T-helper 1 cell treated with Interleukin-12 subunit alpha and Interleukin-12 subunit beta and Interleukin-4 antibody, amounts not matched to agents 30 ng/mL and 1 ng/mL, for 36 hours (primary cell): Measurements from ENCODE around the gene KCTD14. TPM values are rescaled to one million over a fixed set of nuclear protein-coding genes. Genes with fewer than 3 reads are reported as not detected.
"Not testable (repeated sequence)": the region's sequence is repeated elsewhere in the genome, so short reads cannot be mapped to it uniquely, and the experiment has no call there.

ENCODE experiments used
- intact Hi-C: fragments of 100-400 bp; cut with micrococcal nuclease; formaldehyde crosslinking; loops from one replicate; pipeline ENCODE4 v1.15.1; 2024
- total RNA-seq: library from RNA; stranded (reverse); gene quantifications from 2 replicates; pipeline ENCODE4 v1.2.3, GENCODE V29; 2022

KCTD14 gene
- total RNA-seq, 1 donor from 2014 or later: 0.49 TPM

DNA sequence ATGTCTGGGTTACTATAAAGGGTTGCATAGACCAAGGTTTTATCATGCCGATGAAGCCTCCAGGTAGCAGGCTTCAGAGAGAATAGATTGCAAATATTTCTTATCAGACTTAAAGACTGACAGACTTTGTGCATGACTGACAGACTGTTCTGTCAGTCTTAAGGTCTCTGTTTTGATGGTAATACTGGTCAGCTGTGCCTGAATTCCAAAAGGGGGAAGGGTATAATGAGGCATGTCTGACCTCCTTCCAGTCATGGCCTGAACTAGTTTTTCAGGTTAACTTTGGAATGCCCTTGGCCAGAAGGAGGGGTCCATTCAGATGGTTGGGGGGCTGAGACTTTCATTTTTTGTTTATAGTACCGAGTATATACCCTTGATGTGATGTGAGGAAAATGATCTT lies 4.7 kb upstream of the KCTD14 start:
- intact Hi-C loops: no loop called here

DNA sequence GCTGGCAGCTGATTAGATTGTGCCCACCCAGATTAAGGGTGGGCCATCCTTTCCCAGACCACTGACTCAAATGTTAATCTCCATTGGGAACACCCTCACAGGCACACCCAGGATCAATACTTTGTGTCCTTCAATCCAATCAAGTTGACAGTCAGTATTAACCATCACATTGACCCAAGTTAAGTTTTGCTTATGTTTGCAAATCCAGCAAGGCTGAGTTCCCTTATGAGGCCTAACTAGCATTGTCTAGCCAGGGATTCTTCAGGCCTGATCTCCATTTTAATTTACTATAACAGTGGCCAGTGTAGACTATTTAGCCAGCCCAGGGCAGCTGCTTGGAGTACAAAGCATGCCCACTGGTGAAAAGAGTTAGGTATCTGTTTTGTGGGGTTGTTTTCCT lies 2.3 kb upstream of the KCTD14 start:
- intact Hi-C loops: no loop called here

DNA sequence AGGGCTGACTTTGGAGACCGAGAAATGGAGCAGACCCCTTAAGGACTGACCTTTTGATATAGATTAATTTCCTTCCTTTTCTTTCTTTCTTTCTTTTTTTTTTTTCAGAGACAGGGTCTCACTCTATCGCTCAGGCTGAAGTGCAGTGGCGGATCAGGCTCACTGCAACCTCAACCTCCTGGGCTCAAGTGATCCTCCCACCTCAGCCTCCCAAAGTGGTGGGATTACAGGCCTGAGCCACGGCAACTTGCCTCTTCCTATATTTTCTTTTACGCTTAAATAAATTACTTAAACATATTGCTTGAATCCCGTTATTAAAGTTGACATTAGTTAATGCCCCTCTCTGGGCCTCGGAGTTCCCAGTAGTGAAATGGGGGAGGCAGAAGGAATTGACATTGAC lies 350 bp upstream of the KCTD14 start:
- intact Hi-C loops: no loop called here

DNA sequence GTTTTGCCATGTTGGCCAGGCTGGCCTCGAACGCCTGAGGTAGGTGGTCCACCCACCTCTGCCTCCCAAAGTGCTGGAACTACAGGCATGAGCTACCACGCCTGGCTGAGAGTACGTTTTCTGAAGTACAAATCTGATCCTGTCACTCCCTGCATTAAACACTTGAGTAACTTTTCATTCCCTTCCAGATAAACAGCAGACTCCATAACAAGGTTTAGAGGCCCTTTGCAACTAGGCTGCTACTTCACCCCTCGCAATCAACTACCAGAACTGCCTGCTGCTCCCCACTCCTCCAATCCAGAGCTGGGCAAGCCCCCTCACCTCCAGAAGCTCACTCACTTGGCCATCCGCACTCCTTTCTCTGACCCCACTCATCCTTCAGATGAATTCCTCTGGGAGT lies 1.5 kb downstream of the KCTD14 start:
- intact Hi-C loops: no loop called here

DNA sequence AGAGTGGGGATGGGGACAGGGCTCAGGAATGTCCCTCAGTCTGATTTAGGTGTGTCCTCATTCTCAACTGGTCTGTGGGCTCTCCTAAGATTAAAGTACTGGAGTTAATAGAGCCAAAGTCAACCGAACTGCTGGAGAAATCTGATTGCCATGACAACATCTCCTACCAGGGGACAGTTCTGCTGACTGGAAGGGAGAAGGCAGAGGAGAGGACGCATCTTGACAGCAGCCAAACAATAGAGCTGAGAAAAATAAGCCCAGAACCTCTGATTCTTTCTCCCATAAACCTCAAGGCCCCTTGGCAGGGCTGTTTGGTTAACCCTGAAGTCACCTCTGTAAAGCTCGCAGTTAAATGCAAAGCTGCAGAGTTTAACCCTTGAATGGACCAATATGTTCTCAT lies 2.8 kb downstream of the KCTD14 start:
- intact Hi-C loops: no loop called here

DNA sequence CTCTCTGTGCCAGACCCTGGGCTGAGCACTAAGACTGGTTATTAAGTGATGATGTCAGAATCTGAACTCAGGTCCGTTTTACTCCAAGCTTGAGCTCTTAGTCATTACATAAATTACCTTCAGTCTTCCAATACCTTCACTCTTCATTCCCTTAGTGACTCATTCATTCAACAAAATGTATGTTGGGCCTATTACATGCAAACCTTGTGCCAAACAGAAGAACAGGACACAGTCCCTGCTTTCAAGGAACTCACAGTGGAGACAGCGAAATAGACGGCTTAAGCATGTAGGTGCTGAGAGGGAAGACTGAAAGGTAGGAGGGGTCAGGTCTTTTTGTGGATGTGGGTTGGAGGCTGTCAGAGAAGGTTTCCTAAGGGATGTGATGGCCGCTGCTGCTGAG lies 3.3 kb downstream of the KCTD14 start:
- intact Hi-C loops: no loop called here

DNA sequence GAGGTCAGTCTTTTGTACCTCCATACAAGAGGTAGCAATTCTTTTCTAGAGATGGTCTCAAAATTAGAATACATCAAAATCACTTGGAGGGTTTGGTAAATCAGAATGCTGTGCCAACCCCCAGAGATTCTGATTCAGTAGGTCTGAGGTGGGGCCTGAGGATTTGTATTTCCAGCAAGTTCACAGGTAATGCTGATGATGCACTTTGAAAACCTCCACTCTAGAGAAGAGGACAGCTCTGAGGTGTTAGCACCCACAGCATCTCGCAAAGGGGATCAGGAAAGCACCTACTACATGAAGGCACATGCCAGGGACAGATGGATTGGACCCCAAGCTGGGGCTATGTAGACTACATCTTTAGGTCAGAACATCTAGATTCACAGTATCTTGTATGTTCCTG lies 7.2 kb downstream of the KCTD14 start:
- intact Hi-C loops: no loop called here

DNA sequence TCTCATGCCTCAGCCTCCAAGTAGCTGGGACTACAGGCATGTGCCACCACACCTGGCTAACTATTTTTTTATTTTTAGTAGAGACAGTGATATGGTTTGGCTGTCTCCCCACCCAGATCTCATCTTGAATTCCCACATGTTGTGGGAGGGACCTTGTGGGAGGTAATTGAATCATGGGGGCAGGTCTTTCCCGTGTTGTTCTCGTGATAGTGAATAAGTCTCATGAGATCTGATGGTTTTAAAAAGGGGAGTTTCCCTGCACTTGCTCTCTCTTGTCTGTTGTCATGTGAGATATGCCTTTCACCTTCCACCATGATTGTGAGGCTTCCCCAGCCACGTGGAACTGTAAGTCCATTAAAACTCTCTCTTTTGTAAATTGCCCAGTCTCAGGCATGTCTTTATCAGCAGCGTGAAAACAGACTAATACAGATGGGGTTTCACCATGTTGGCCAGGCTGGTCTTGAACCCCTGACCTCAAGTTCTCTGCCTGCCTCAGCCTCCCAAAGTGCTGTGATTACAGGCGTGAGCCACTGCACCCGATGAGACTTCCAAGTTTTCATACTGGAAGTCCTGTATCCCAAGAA lies 8.0 kb downstream of the KCTD14 start:
- intact Hi-C loops: not testable (repeated sequence)

DNA sequence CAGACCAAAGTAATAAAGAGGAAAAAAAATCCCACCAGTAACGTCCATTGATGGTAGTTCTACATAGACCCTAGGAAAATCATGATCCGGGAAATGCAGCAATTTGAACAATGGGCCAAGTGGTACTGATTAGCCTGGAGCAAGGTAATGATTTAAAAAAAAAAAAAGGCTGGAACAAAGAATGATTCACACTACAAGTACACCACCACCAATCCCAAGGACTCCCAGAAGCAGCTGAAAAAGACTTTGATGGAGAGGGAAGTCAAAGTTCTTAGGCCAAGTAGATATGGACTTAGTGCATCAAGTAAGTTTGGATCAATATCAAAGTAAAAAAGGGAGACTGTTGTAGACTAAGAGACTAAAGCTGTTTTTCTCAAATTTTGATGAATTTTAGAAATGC lies 11.8 kb downstream of the KCTD14 start:
- intact Hi-C loops: no loop called here

DNA sequence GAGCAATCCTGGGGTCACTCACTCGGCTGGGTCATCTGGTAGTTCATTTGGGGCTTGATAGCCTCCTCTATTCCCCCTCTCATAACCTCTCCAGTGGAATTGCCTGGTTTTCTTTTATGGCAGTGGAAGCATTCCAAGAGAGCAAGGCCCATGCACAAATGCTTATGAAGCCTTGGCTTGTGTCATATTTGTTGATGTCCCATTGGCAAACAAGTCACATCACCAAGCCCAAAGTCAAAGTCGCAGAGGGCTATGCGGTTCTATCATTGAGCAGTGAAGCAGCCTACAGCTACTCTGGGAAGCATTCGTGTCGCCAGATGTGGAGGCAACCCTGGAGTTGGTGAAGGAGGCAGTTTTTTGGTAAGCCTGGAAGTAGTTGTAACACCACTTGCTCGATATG lies 12.3 kb downstream of the KCTD14 start:
- intact Hi-C loops: no loop called here

DNA sequence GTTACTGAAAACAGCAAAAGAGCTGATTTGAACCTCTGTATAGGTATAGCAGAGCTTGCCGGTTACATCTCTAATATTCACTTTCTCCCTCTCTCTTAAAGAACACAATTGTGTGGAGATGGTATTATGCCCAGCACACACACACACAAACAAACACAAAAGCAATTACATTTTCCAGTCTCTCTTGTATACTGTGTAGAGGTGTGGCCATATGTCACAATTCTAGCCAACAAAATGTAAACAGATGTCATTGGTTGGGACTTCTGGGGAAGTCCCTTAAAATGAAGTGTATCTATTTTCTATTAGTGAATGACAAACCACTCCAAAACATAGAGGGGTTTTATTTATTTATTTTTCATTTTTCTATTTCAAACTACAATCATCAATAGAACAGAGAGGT lies 12.8 kb downstream of the KCTD14 start:
- intact Hi-C loops: no loop called here

DNA sequence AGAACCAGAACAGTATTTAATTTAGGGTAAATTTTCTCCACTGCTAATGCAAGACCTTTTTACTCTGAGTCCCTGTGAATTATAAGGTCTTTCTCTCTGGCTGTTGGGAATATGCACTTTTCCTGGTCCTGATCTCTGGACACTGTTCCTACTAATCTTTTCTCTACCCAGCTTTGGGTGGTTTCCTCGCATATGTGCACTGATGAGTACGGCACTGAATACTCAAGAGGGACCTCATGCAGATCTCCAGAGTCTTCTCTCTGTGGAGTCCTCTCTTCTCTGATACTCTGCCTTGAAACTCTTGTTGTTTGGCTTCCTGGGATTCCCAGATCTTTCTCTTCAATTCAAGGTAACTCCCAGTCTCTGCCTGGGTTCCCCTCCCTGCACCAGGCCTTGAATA lies 14.0 kb downstream of the KCTD14 start:
- intact Hi-C loops: no loop called here

DNA sequence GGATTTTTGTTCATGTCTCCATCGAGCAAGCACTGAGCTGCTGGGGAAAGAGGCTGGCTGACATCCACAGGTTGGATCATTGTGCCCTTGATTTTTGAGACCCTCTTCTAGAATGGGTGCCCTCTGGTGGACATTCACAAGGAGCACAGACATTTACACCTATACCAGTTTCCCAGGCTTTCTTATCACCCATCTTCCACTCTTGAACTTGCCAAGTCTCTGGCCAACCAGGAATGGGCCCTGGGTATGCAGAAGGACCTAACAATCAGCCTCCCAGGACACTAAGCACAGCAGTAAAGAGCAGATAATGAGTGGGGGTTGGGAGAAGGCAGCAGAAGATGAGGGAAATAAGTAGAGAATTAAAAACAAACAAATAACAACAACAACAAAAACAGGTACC lies 22.9 kb downstream of the KCTD14 start:
- intact Hi-C loops: loop anchor here (1.0 kb wide), 2 partner anchors 181 to 224 kb away; no protein-coding TSS in a partner anchor

DNA sequence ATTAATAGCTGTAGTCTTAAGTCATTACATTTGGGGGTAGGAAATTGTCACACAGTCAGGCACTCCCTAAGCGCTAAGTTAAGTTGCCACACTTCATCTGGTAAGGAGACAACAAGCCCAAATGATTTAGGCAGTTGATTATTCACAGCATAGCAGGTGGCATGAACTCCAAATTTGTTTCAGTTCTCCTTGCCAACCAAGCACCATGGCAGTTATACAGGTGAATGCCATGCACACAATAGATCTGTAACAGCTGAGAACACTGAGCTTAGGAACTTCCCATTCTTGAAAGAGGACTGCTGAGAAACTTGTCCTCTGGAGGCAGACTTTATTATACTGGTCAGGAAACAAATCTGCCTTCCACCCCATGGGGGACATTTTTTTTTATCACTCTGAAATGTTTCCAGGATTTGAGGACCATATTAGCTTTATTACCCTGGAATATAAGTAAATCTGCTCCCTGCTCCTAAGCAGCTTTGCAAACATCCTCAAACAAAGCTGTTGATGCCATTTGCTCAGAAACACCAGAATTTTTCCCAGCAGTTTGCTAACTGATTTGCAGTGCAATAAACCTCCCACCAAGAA lies 23.5 kb downstream of the KCTD14 start:
- intact Hi-C loops: loop anchor here (1.0 kb wide), 2 partner anchors 180 to 223 kb away; no protein-coding TSS in a partner anchor

DNA sequence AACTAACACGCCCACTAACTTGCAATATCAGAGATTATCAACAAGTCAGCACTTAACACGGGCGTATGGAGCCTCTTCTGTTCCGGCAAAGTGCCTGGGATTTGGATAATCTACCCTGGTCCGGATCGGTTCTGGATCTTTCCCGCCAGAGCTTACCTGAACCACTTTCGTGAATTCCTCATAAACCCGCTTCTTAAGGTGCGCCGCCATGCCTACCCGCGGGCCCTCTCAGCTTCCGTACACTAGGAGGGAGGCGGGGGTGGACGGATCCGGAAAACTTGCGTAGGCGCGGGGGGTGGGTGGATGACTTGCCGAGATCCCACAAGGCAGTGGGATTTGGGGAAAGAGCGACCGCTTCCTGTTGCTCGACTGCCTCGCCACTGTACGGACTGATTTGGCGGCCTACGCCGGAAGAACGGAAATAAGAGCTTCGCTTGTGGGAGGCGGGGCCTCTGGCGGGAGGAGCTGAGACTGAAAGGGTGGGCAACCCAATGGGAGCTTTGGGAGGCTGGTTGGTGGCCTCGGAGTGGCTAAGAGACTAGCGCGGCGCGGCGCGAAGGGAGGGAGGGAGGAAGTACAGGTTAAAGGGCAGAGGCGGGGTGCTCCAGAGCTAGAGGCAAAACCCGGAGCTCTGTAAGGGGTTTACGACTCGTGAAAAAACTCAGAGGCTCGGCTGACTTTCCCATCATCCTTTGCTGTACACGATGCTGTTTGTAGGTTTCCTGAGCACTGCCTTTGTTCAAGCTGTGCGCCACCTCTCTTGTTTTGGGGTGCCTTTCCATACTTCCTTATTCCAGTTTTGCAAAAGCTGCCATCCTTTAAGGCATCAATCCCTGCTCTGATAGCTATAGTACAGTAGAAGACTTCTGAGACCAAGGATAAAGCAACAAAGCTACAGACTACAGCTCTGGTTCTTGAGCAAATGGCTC lies 28.4 kb downstream of the KCTD14 start, which contains the start of gene INTS4:
TSS of gene INTS4 (minus strand) at position 235 of the 929 bp plus-strand sequence. CDS start at position 210, 25 bp downstream.
- intact Hi-C loops: loop anchor here (1.0 to 2.0 kb wide), 14 partner anchors 52 to 948 kb away; partner anchors contain the start of genes AAMDC, ALG8, AQP11 and CLNS1A

DNA sequence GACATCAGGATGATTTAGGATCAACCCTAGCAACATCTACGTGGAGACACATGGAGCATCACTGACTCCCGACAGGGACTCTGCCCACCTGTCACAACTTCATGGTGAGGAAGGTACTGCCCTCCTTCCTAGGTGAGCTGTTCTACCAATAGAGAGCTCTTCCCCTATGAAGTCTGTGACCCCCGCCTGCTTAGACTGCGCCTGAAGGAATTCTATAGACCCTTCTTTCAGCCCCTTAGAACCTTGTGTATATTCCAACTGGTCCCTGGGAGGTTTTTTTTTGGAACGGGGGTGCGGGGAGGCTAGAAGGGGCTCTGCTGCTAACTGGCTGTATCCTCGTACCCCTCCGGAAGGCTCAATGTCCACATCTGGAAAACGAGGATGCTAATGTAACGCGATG lies 29.2 kb downstream of the KCTD14 start:
- intact Hi-C loops: loop anchor here (1.0 to 2.0 kb wide), 12 partner anchors 53 to 947 kb away; partner anchors contain the start of genes AAMDC, ALG8, AQP11 and CLNS1A

DNA sequence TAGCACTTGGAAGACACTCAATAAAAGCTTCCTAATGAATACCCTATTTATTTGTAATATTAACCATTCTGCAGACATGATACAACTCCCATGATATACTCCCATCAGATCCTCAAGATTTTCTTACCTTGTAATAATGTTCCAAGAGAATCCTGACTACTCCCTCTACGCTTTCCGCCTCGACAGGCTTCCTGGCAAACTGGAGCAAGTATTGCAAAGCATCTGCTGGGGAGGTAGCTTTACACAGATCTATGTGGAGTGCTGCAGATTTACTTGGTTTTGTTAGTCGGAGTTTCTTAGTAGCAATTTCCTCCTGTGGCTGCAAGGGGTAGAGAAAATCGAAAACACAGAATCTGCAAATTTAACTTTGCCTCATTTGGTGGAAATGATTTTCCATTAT lies 32.1 kb downstream of the KCTD14 start:
- intact Hi-C loops: no loop called here

DNA sequence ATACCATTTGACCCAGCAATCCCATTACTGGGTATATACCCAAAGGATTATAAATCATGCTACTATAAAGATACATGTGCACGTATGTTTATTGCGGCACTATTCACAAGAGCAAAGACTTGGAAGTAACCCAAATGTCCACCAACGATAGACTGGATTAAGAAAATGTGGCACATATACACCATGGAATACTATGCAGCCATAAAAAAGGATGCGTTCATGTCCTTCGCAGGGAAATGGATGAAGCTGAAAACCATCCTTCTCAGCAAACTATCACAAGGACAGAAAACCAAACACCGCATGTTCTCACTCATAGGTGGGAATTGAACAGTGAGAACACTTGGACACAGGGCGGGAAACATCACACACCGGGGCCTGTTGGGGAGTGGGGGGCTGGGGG lies 36.6 kb downstream of the KCTD14 start:
- intact Hi-C loops: not testable (repeated sequence)

DNA sequence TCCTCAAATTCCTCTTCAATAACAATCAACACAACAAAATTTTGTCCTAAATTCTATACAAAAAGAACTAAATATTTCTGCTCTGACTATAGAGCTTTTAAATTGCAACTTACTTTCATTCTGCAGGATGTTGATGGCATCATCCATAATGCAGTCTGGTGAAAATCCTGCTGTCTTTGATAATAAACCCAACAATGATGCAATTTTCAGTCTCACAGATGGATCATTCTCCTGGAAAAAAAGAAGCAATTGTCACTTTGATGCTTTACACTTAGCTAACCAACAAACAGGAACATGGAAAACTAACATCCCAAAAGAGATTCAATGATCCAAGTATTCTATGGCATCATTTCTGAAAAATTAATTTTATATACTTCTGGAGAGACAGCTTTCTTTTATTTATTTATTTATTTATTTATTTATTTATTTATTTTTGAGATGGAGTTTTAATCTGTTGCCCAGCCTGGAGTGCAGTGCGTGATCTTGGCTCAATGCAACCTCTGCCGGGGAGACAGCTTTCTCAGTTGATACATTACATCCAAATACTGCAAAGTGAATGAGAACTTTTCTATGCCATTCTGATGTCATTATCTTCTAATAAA lies 41.6 kb downstream of the KCTD14 start:
- intact Hi-C loops: no loop called here

DNA sequence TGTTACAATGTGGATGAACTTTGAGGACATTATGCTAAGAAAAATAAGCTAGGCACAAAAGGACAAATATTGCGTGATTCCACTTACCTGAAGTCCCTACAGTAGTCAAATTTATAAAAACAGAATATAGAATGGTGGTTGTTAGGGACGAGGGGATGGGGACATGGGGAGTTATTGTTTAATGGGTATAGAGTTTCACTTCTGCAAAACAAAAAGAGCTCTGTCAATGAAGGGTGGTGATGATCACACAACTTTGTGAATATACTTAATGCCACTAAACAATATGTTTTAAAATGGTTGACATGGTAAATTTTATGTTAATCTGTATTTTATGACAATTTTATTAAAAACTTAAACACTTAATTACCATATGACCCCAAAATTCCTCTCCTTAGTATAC lies 54.7 kb downstream of the KCTD14 start:
- intact Hi-C loops: no loop called here

DNA sequence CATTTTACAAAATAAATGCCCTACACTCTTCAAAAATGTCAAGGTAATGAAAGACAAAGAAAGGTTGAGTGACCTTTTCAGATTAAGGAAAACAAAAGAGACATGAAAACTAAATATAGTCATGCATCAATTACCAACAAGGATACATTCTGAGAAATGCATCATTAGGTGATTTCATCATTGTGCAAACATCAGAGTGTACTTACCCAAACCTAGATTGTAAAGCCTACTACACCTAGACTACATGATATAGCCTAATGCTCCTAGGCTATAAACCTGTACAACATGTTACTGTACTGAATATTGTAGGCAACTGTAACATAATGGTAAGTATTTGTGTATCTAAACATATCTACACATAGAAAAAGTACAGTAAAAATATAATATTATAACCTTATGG lies 55.3 kb downstream of the KCTD14 start:
- intact Hi-C loops: no loop called here

DNA sequence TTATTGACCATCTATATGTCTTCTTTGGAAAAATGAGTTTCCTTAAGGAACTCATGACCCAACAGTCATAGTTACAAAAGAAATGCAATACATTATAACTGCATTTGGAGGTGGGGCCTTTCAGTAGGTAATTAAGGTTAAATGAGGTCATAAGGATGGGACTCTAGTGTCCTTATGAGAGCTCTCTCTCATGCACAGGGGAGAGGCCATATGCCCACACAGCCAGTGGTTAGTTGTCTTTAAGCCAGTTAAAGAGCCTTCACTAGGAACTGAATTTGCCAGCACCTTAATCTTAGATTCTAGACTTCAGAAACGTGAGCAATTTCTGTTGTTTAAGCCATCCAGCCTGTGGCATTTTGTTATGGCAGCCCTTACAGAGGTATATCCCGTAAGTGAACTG lies 56.0 kb downstream of the KCTD14 start:
- intact Hi-C loops: no loop called here
